Thymus (tissue), 11 donors: ENCODE measurements around the gene BLACAT1. TPM values are rescaled to one million over a fixed set of nuclear protein-coding genes. Genes with fewer than 3 reads are reported as not detected.

Experiments used
- DNase-seq, 9 donors: peaks; one replicate each; pipeline ENCODE4 v3.0.0-alpha.2; 2013; ENCODE audit warnings: low spot score in 9 of 9, low read depth in 6 of 9, missing footprints in 1 of 9
- H3K27ac ChIP-seq, 2 donors: one replicate each; pipeline ENCODE4 v1.5.1; 2013; ENCODE audit warnings: control low read depth in 1 of 2, low read depth in 1 of 2, low read length in 1 of 2, mild to moderate bottlenecking in 1 of 2, moderate library complexity in 1 of 2
- H3K27me3 ChIP-seq, 2 donors: one replicate each; pipeline ENCODE4 v1.5.1; 2013; ENCODE audit warnings: low read length in 1 of 2; ENCODE audit not compliant: control insufficient read depth in 2 of 2, insufficient read depth in 1 of 2
- H3K36me3 ChIP-seq, 2 donors: one replicate each; pipeline ENCODE4 v1.5.1; 2013; ENCODE audit warnings: low read length in 1 of 2, mild to moderate bottlenecking in 1 of 2, moderate library complexity in 1 of 2; ENCODE audit not compliant: control insufficient read depth in 2 of 2, insufficient read depth in 2 of 2
- H3K4me1 ChIP-seq, 2 donors: one replicate each; pipeline ENCODE4 v1.5.1; 2013; ENCODE audit warnings: low read length in 2 of 2; ENCODE audit not compliant: control insufficient read depth in 2 of 2, insufficient read depth in 2 of 2
- H3K4me3 ChIP-seq, 2 donors: one replicate each; pipeline ENCODE4 v1.5.1; 2013; ENCODE audit warnings: low read length in 2 of 2, control low read depth in 1 of 2, mild to moderate bottlenecking in 1 of 2
- H3K9me3 ChIP-seq, 2 donors: one replicate each; pipeline ENCODE4 v1.5.1; 2013; ENCODE audit warnings: low read length in 1 of 2, mild to moderate bottlenecking in 1 of 2; ENCODE audit not compliant: control insufficient read depth in 2 of 2, insufficient read depth in 1 of 2
- WGBS: extraction: QIAGEN DNeasy Blood & Tissue Kit; methylation state at CpG from one replicate; pipeline ENCODE4 v1.1.7; 2013; 5-methylcytosine and 5-hydroxymethylcytosine counted together
- polyA plus RNA-seq: library from polyadenylated mRNA; stranded (reverse); fragments of 200-250 nt; gene quantifications from one replicate; pipeline ENCODE4 v1.2.3, GENCODE V29; 2013
- total RNA-seq: library from RNA; stranded (reverse); fragments of 120-200 nt; gene quantifications from one replicate; pipeline ENCODE4 v1.2.4, GENCODE V29; 2013
- donor health status: healthy.

Gene BLACAT1
- total and polyA plus RNA-seq, 2 donors: 0.05 to 0.14 TPM

GRCh38 chr1:205477121-205477758 is 21.4 kb upstream of the BLACAT1 start:
- H3K4me3 ChIP-seq: no peak overlapping the region
- 83% methylated on average over 6 of the region's 6 CpGs for WGBS
- peaks cover 8 to 36% of the 10 kb centered on the region in 2 donors for H3K27me3 ChIP-seq
- peaks cover 0 to 10% of the 10 kb centered on the region in 2 donors for H3K4me1 ChIP-seq
- DNase-seq: no peak
- H3K9me3 ChIP-seq: peaks cover 0 to 2% of the 10 kb centered on the region in 2 donors
- H3K36me3 ChIP-seq: no peaks in the 10 kb centered on the region
- no peak overlapping the region for H3K27ac ChIP-seq

DNA sequence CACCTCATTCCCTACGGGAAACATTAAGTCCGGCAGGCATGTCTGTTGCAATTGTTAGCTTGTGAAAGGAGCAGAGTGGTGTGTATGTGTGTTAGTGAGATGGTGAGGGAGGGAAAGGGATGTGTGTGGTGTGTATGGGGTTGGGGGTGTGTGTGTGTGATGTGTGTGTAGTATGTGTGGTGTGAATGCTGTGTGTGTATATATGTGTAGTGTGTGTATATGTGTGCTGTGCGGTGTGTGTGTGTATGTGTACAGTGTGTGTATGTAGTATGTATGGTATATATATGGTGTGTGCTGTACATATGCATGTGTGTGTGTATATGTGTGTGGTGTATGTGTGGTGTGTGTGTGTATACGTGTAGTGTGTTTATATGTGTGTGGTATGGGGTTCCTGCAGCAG is 20.8 kb upstream of the BLACAT1 start:
- peaks cover 3 to 30% of the 10 kb centered on the region in 2 donors for H3K27me3 ChIP-seq
- WGBS: 97% methylated on average over 4 of the region's 4 CpGs
- H3K27ac ChIP-seq: no peak overlapping the region
- no peaks in the 10 kb centered on the region for H3K36me3 ChIP-seq
- peaks cover 0 to 2% of the 10 kb centered on the region in 2 donors for H3K9me3 ChIP-seq
- peaks cover 0 to 10% of the 10 kb centered on the region in 2 donors for H3K4me1 ChIP-seq
- no peak overlapping the region for H3K4me3 ChIP-seq
- no peak for DNase-seq

DNA sequence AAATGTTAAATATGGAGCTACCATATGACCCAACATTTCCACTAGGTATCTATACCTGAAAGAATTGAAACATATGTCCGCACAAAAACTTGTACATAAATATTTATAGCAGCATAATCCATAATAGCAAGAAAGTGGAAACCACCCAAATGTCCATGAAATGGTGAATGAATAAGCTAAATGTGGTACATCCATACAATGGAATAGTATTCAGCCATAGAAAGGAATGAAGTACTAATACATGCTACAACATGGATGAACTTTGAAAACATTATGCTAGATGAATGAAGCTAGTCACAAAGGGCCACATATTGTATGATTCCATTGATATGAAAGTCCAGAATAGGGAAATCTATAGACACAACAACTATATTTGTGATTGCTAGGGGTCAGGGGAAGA is 20.0 kb upstream of the BLACAT1 start:
- H3K9me3 ChIP-seq: peaks cover 0 to 2% of the 10 kb centered on the region in 2 donors
- H3K27ac ChIP-seq: no peak overlapping the region
- 100% methylated on average over 1 of the region's 1 CpG for WGBS
- H3K4me3 ChIP-seq: no peak overlapping the region
- peaks cover 0 to 5% of the 10 kb centered on the region in 2 donors for H3K4me1 ChIP-seq
- H3K27me3 ChIP-seq: peaks cover 2 to 23% of the 10 kb centered on the region in 2 donors
- H3K36me3 ChIP-seq: no peaks in the 10 kb centered on the region
- no peak for DNase-seq

- no peak for DNase-seq
- Histone ChIP-seq H3K4me3 (no peak overlapping the region), H3K27me3 (peaks cover 2 to 18% of the 10 kb centered on the region in 2 donors), H3K4me1 (no peaks in the 10 kb centered on the region), H3K36me3 (no peaks in the 10 kb centered on the region), H3K9me3 (peaks cover 0 to 2% of the 10 kb centered on the region in 2 donors), H3K27ac (no peak overlapping the region)
- WGBS: 97% methylated on average over 3 of the region's 3 CpGs
Observed at GRCh38 chr1:205474571-205474970, 18.7 kb upstream of the BLACAT1 start.

GRCh38 chr1:205473966-205474365 is 18.1 kb upstream of the BLACAT1 start:
- DNase-seq: no peak
- 94% methylated on average over 7 of the region's 7 CpGs for WGBS
- H3K4me1 ChIP-seq: no peaks in the 10 kb centered on the region
- H3K27ac ChIP-seq: no peak overlapping the region
- no peaks in the 10 kb centered on the region for H3K36me3 ChIP-seq
- no peak overlapping the region for H3K4me3 ChIP-seq
- peaks cover 2 to 19% of the 10 kb centered on the region in 2 donors for H3K27me3 ChIP-seq
- peaks cover 0 to 2% of the 10 kb centered on the region in 2 donors for H3K9me3 ChIP-seq

DNA sequence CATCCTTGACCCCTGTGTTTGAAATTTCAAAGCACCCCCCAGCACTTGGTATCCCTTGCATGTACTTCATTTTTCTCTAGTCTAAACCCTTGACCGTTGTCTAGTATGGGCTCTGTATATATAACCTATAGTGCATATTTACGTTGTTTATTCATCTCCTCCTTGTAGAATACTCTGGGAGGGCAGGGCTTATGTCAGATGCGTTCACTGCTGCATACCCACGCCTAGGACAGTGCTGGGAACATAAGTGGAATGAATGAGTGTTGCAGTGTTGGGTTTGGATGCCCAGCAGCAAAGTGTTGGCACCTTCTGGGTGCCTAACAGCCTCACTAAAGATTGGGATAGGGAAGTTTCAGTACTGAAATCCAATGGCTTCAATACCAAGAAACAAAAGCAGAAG is 17.6 kb upstream of the BLACAT1 start:
- no peaks in the 10 kb centered on the region for H3K4me1 ChIP-seq
- peaks cover 0 to 2% of the 10 kb centered on the region in 2 donors for H3K9me3 ChIP-seq
- H3K27ac ChIP-seq: no peak overlapping the region
- H3K27me3 ChIP-seq: peaks cover 2 to 20% of the 10 kb centered on the region in 2 donors
- DNase-seq: no peak
- no peak overlapping the region for H3K4me3 ChIP-seq
- 66% methylated on average over 4 of the region's 4 CpGs for WGBS
- no peaks in the 10 kb centered on the region for H3K36me3 ChIP-seq

DNA sequence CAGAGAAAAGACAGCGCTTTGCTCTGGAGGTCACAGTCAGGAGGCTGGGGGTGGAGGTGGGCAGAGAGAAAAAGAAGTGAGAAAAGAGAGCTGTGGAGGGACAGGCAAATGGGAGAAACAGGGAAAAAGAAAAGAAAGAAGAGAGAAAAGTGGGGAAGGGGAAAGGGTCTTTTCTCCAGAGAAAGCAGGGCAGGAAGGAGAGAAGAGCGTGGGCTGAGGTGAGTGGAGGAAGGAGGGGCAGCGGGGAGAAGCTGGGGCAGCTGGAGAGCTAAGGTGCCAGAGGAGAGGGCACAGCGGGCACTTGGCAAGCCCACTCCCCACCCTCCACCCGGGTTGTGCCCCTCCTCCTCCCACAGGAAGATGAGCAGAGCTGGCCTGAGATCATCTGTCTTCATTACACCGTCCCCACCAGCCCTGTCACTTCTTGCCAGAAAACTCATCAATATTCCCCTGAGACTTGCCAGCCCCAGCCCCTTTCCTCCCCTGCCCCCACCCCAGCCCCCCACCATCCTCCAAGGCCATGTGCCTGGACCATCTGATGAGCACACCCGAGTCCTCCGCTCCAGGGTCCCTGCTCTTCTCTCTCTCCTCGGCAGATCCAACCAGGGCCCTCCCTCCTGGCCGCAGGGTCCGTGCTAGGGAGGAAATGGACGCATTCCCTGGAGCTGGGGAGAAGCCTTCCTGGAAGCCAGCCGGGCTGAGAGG is 17.0 kb upstream of the BLACAT1 start:
- H3K9me3 ChIP-seq: peaks cover 0 to 2% of the 10 kb centered on the region in 2 donors
- H3K36me3 ChIP-seq: no peaks in the 10 kb centered on the region
- no peak overlapping the region for H3K27ac ChIP-seq
- H3K27me3 ChIP-seq: peaks cover 2 to 23% of the 10 kb centered on the region in 2 donors
- no peaks in the 10 kb centered on the region for H3K4me1 ChIP-seq
- DNase-seq: no peak
- no peak overlapping the region for H3K4me3 ChIP-seq
- WGBS: 24% methylated on average over 13 of the region's 13 CpGs

DNA sequence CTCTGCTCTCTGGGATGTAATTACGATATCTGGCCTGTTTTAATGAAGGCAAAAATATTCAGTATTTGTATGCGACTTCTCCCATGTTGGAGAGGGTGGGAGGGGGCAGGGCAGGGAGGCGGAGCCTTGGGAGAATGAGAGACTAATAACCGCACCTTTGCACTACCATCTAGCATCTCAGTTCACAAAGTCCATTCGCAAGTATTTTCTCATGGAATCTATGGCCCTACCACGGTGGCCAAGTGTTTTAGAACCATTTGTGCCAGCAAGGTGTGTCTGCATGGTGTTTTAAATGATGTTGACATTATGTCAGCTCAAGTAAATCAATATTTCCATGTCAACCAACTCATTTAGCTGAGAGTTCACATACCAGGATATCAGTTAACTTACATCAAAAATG is 14.3 kb upstream of the BLACAT1 start:
- Histone ChIP-seq H3K4me1 (no peaks in the 10 kb centered on the region), H3K36me3 (no peaks in the 10 kb centered on the region), H3K27me3 (peaks cover 0 to 35% of the 10 kb centered on the region in 2 donors), H3K4me3 (no peak overlapping the region), H3K27ac (no peak overlapping the region), H3K9me3 (peaks cover 0 to 2% of the 10 kb centered on the region in 2 donors)
- DNase-seq: no peak
- 92% methylated on average over 6 of the region's 6 CpGs for WGBS

GRCh38 chr1:205466595-205467220 is 10.9 kb upstream of the BLACAT1 start:
- Histone ChIP-seq H3K4me1 (no peaks in the 10 kb centered on the region), H3K9me3 (no peaks in the 10 kb centered on the region), H3K27me3 (peaks cover 0 to 34% of the 10 kb centered on the region in 2 donors), H3K4me3 (no peak overlapping the region), H3K36me3 (no peaks in the 10 kb centered on the region), H3K27ac (no peak overlapping the region)
- 64% methylated on average over 7 of the region's 7 CpGs for WGBS
- DNase-seq: no peak
